Suppressor macrophage treated with lipopolysaccharide for 1 hour (primary cell): Measurements from ENCODE around the gene PARVB.

Experiments used
- DNase-seq, 3 donors: peaks; one replicate each; pipeline ENCODE4 v3.0.0-alpha.2; 2020 to 2022

Gene PARVB

GRCh38 chr22:44024288-44024921 lies at the start of gene PARVB:
PARVB (plus strand) TSS chr22:44024302; CDS start chr22:44024340, 38 bp downstream.
- DNase-seq, result peak; percentile 43 to 72 (median 44)

GRCh38 chr22:43975041-43975440 lies 49.1 kb upstream of the PARVB start:
- DNase-seq, result no peak

- DNase-seq, result no peak
Measured at GRCh38 chr22:43976861-43977795, 47.0 kb upstream of the PARVB start.

- DNase-seq, result no peak
Measured at GRCh38 chr22:43978558-43978957, 45.5 kb upstream of the PARVB start.

GRCh38 chr22:43980579-43980978 lies 43.5 kb upstream of the PARVB start:
- no peak for DNase-seq

GRCh38 chr22:43980996-43981395 lies 43.1 kb upstream of the PARVB start:
- no peak for DNase-seq

- no peak for DNase-seq
Measured at GRCh38 chr22:43983808-43984207, 40.3 kb upstream of the PARVB start.

- DNase-seq, result no peak
Measured at GRCh38 chr22:43985532-43985931, 38.6 kb upstream of the PARVB start.

GRCh38 chr22:43988116-43988820 lies 35.8 kb upstream of the PARVB start:
- no peak for DNase-seq

GRCh38 chr22:43988960-43989359 lies 35.1 kb upstream of the PARVB start:
- DNase-seq, result no peak

GRCh38 chr22:43990044-43990443 lies 34.1 kb upstream of the PARVB start:
- no peak for DNase-seq

GRCh38 chr22:43991316-43992020 lies 32.6 kb upstream of the PARVB start:
- DNase-seq, result no peak

GRCh38 chr22:43992331-43992821 lies 31.7 kb upstream of the PARVB start:
- DNase-seq, result peak in 1 of 3 donors; percentile 3

- DNase-seq, result peak; percentile 70 to 80 (median 78)
Measured at GRCh38 chr22:43993072-43993760, 30.9 kb upstream of the PARVB start.

GRCh38 chr22:43994006-43994405 lies 30.1 kb upstream of the PARVB start:
- DNase-seq, result no peak

- no peak for DNase-seq
Measured at GRCh38 chr22:43994416-43994815, 29.7 kb upstream of the PARVB start.

- DNase-seq, result no peak
Measured at GRCh38 chr22:43995057-43995685, 28.9 kb upstream of the PARVB start.

GRCh38 chr22:43995798-43996169 lies 28.3 kb upstream of the PARVB start:
- DNase-seq, result no peak

- DNase-seq, result peak; percentile 80 to 87 (median 81)
Measured at GRCh38 chr22:43996170-43996980, 27.7 kb upstream of the PARVB start.

GRCh38 chr22:43996981-43997265 lies 27.2 kb upstream of the PARVB start:
- no peak for DNase-seq
